H54 (cell line): Measurements from ENCODE around the gene RNF217.
"Not testable (repeated sequence)": the region's sequence is repeated elsewhere in the genome, so short reads cannot be mapped to it uniquely, and the experiment has no call there.

Experiments used
- DNase-seq: peaks from one replicate; pipeline ENCODE4 v3.0.0; 2011; ENCODE audit warnings: low spot score, mixed read lengths; ENCODE audit not compliant: insufficient read length
- FAIRE-seq: peaks from 3 replicates; lab custom pipeline; 2011; peaks lifted over from hg19 to GRCh38; lab: Jason Lieb, UNC
- POLR2A ChIP-seq: IDR thresholded peaks from 2 replicates; pipeline ENCODE4 v1.6.1; 2011; ENCODE audit warnings: low read depth, mild to moderate bottlenecking, low read length

Gene RNF217

GRCh38 chr6:125027287-125027686 lies 65.0 kb downstream of the RNF217 start:
- no peak for DNase-seq
- FAIRE-seq = no peak
- no peak for TF ChIP-seq POLR2A

- FAIRE-seq = no peak
- TF ChIP-seq POLR2A = no peak
- no peak for DNase-seq
Measured at GRCh38 chr6:125030969-125031368, 68.7 kb downstream of the RNF217 start.

GRCh38 chr6:125031385-125031784 lies 69.1 kb downstream of the RNF217 start:
- FAIRE-seq = no peak

GRCh38 chr6:125034929-125035328 lies 72.7 kb downstream of the RNF217 start:
- FAIRE-seq, DNase-seq: not testable (repeated sequence)

More at GRCh38 chr6:125031385-125031784, 69.1 kb downstream of the RNF217 start:
- no peak for DNase-seq
- TF ChIP-seq POLR2A = no peak

- FAIRE-seq, DNase-seq: not testable (repeated sequence)
Measured at GRCh38 chr6:125036486-125036885, 74.2 kb downstream of the RNF217 start.

- no peak for TF ChIP-seq POLR2A
- FAIRE-seq (no peak), DNase-seq (no peak)
Measured at GRCh38 chr6:125037827-125038226, 75.6 kb downstream of the RNF217 start.

GRCh38 chr6:125038925-125039324 lies 76.7 kb downstream of the RNF217 start:
- no peak for TF ChIP-seq POLR2A
- no peak for FAIRE-seq
- no peak for DNase-seq

GRCh38 chr6:125041740-125042459 lies 79.7 kb downstream of the RNF217 start:
- FAIRE-seq (no peak), DNase-seq (no peak)
- TF ChIP-seq POLR2A = no peak

- no peak for DNase-seq
- no peak for TF ChIP-seq POLR2A
- no peak for FAIRE-seq
Measured at GRCh38 chr6:125044066-125044465, 81.8 kb downstream of the RNF217 start.

GRCh38 chr6:125044667-125045066 lies 82.4 kb downstream of the RNF217 start:
- DNase-seq (no peak), FAIRE-seq (no peak)
- TF ChIP-seq POLR2A = no peak

GRCh38 chr6:125046107-125046925 lies 84.1 kb downstream of the RNF217 start:
- DNase-seq = no peak
- no peak for FAIRE-seq
- TF ChIP-seq POLR2A = no peak

- no peak for TF ChIP-seq POLR2A
- FAIRE-seq = no peak
- DNase-seq = no peak
Measured at GRCh38 chr6:125048274-125048673, 86.0 kb downstream of the RNF217 start.

GRCh38 chr6:125050663-125051318 lies 88.6 kb downstream of the RNF217 start:
- no peak for TF ChIP-seq POLR2A
- FAIRE-seq (no peak), DNase-seq (no peak)

GRCh38 chr6:125053809-125054208 lies 91.6 kb downstream of the RNF217 start:
- TF ChIP-seq POLR2A = no peak
- DNase-seq (no peak), FAIRE-seq (no peak)
